Measurements from ENCODE around the gene MXRA7.

DNA sequence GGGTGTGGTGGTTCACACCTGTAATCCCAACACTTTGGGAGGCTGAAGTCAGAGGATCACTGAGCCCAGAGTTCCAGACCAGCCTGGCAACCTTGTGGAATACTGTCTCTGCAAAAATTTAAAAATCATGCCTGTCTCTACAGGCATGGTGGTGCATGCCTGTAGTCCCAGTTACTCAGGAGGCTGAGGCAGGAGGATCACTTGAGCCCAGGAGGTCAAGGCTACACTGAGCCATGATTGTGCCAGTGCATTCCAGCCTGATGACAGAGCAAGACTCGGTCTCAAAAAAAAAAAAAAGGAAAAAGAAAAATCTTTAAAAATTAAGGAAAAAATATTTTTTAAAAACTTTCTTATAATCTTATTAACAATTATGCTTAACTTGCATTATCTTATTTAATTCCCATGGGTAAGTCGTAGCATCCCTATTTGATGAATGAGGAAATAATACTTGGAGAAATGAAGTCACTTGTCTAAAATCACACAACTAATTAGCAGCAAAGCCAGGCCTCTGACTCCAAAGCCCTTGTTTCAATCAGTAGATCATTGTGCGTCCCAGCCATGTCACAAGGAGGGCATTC, 40.7 kb upstream of the MXRA7 start:
- TF ChIP-seq, protein P1, sequence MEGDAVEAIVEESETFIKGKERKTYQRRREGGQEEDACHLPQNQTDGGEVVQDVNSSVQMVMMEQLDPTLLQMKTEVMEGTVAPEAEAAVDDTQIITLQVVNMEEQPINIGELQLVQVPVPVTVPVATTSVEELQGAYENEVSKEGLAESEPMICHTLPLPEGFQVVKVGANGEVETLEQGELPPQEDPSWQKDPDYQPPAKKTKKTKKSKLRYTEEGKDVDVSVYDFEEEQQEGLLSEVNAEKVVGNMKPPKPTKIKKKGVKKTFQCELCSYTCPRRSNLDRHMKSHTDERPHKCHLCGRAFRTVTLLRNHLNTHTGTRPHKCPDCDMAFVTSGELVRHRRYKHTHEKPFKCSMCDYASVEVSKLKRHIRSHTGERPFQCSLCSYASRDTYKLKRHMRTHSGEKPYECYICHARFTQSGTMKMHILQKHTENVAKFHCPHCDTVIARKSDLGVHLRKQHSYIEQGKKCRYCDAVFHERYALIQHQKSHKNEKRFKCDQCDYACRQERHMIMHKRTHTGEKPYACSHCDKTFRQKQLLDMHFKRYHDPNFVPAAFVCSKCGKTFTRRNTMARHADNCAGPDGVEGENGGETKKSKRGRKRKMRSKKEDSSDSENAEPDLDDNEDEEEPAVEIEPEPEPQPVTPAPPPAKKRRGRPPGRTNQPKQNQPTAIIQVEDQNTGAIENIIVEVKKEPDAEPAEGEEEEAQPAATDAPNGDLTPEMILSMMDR (IDR thresholded peaks at IDR 0.05): no peak
- TF ChIP-seq EZH2 (IDR thresholded peaks at IDR 0.05): no peak
- no peak for TF ChIP-seq EZH2phosphoT487 (IDR thresholded peaks at IDR 0.05)
